Stimulated activated CD4-positive, alpha-beta T cell treated with anti-CD3 and anti-CD28 coated beads, TNF-alpha, amount 100 ng/mL, for 1 hour (primary cell): ENCODE data around the gene UBE2I.
"Not testable (repeated sequence)": the region's sequence is repeated elsewhere in the genome, so short reads cannot be mapped to it uniquely, and the experiment has no call there.

ENCODE experiments used
- DNase-seq, 3 donors: peaks; one replicate each; pipeline ENCODE4 v3.0.0-alpha.2; 2020; ENCODE audit warnings: low read depth in 3 of 3, low spot score in 1 of 3

Gene UBE2I

DNA sequence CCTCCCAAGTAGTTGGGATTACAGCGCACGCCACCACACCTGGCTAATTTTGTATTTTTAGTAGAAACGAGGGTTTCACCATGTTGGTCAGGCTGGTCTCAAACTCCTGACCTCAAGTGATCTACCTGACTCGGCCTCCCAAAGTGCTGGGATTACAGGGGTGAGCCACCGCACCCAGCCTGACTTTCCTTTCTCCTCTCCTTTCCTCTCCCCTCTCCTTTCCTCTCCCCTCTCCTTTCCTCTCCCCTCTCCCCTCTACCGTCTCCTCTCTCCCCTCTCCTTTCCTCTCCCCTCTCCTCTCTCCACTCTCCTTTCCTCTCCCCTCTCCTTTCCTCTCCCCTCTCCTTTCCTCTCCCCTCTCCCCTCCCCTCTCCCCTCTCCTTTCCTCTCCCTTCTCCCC lies 17.2 kb upstream of the UBE2I start:
- DNase-seq = not testable (repeated sequence)

- not testable (repeated sequence) for DNase-seq
These were observed 16.6 kb upstream of the UBE2I start for GRCh38 chr16:1292808-1293207.

DNA sequence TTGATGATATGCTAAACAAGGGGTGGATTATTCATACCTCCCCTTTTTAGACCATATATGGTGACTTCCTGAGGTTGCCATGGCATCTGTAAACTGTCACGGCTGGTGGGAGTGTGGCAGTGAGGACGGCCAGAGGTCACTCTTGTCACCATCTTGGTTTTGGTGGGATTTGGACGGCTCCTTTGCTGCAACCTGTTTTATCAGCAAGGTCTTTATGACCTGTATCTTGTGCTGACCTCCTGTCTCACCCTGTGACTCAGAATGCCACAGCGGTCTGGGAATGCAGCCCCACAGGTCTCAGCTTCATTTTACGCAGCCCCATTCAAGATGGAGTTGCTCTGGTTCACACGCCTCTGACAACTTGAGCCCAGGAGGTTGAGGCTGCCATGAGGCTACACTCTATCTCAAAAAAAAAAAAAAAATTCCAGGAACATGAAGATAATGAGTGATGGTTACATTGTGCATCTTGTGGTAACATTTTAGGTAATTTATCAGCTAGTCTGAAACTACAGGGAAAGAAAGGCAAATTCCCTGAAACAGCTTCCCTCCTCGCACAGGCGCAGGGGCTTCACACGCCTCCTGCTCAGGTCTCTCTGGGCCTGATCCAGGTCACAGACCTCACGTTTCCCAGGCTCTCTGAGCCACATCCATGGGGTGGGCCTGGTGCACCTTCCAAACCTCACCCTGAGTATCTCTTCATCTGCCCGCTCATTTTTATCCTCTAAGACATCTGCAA lies 15.3 kb upstream of the UBE2I start:
- no peak for DNase-seq

DNA sequence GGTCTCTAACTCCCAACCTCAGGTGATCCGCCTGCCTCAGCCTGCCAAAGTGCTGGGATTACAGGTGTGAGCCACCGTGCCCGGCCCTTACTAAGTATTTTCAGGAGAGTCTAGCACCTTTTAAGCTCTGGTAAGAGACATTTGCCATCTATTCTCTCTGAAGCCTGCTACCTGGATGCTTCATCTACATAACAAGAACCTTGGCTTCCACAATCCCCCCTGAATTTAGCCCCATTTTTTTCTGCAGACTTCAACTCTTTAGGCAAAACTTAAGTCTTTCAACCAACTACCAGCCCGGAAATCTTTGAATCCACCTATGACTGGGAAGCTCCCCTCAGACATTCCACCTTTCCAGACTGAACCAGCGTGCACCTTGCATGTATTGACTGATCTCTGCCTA lies 14.0 kb upstream of the UBE2I start:
- DNase-seq = no peak

DNA sequence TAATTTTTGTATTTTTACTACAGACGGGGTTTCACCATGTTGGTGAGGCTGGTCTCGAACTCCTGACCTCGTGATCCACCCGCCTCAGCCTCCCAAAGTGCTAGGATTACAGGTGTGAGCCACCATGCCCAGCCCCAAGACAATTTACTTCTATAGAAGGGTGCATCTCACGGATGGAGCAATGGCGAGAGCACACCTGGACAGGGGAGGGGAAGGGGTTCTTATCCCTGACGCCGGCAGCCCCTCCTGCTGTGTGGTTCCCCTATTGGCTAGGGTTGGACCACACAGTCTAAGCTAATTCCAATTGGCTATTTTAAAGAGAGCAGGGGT lies 12.8 kb upstream of the UBE2I start:
- DNase-seq = not testable (repeated sequence)

GRCh38 chr16:1297018-1297696 lies 12.3 kb upstream of the UBE2I start:
- DNase-seq = no peak

DNA sequence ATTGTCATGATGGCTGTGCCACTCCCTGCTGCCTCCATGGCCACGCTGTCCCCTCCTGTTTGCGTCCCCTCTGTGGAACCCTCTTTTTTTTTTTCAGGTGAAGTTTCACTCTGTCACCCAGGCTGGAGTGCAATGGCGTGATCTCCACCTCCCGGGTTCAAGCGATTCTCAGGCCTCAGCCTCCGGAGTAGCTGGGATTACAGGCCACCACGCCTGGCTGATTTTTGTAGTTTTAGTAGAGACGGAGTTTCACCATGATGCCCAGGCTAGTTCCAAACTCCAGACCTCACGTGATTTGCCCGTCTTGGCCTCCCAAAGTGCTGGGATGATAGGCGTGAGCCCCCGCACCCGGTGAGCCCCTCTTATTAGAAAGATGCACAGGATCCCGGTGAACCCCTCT lies 11.0 kb upstream of the UBE2I start:
- DNase-seq = no peak

DNA sequence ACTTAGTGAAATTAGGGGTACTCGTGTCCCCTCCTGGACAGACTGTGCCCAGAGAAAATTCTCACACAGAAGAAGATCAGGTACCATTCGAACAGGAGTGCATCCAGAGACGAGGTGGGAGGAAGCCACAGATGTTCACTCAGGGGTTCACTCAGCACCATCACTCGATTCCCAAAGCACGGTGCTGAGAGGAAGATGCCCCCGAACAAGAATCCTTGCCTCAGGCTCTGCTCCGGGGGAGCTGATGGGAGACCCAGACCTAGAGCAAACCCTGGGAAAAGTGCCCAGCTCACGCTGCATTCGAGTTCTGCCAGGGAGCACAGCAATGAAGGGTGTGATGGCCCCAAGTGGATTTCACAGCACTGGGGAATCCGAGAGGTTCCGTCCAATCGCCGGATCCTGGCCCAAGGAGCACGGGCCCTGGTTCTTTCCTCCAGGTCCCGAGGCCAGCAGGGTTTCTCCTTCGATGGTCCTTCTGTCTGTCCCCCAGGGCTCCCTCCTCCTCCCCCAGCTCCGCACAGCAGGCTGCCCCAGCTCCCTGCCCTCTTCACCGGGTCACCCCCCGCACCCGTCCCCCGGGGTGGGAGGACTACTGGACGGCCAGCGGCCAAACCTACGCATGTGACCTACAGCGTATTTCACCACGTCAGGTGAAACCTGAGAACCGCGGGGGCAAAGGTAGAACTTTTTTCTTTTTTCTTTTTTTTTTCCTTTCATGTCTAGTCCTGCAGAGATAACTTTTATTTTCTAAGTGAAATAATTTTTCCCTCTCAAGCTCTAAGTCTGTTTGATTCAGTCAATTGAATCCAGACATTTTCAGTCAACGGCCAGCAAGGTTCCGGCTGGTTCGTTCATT lies 10.2 kb upstream of the UBE2I start:
- DNase-seq = no peak

DNA sequence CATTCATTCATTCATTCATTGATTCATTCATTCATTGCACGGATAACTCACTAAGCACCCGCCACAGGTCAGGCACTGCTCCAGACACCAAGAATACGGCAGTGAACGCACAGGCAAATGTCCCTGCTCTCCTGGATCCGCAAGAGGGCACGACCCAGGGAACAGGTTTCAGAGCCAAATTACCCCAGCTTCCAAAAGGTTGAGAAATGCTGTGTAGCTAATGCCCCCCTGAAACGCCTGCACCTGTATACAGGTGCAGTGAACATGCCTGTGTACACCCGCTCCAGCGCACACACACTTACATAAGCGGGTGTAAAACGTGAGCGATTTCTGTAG lies 9.6 kb upstream of the UBE2I start:
- DNase-seq = no peak

GRCh38 chr16:1300664-1301476 lies 8.6 kb upstream of the UBE2I start:
- DNase-seq = peak; percentile 35 to 58 (median 37)

GRCh38 chr16:1301562-1301961 lies 7.9 kb upstream of the UBE2I start:
- no peak for DNase-seq

GRCh38 chr16:1305823-1306222 lies 3.6 kb upstream of the UBE2I start:
- DNase-seq = no peak

DNA sequence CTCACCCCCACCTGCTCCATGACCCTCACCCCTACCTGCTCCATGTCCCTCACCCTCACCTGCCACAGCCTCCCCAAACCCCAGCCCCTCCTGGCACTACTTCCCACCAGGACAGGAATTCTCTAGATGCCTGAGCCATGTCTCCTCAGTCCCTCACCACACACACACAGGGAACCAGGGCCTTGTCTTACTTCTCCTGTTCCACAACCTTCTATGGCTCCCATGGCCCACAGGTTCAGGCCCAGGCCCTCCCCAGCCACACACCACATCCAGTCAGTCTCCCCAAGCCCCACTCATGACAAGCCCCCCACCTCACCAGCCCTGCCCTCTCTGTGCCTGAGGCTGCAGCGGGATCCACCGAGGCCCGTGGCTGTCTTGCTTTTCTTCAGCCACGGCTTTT lies 3.1 kb upstream of the UBE2I start:
- DNase-seq = no peak

DNA sequence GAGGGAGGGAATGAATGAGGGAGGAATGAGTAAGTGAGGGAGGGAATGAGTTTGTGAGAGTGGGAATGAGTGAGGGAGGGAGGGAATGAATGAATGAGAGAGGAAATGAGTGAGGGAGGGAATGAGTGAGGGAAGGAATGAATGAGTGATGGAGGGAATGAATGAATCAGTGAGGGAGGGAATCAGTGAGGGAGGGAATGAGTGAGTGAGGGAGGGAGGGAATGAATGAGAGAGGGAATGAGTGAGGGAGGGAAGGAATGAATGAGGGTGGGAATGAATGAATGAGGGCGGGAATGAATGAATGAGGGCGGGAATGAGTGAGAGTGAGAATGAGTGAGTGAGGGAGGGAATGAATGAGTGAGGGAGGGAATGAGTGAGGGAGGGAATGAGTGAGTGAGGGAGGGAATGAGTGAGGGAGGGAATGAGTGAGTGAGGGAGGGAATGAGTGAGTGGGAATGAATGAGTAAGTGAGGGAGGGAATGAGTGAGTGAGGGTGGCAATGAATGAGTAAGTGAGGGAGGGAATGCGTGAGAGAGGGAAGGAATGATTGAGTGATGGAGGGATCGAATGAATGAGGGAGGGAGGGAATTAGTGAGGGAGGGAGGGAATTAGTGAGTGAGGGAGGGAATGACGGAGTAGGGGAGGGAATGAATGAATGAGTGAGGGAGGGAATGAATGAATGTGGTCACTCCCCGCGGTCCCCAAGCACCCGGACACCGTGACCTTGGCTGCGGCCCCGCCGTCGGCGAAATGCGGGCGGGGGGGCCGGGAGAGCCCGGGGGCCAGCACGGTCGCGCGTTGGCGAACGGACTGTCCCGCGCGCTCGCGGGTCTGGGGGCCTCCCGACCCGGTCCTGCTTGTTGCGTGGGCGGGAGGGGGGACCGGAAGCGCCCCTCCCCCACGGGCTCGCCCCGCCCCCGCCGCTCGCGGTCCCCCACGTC lies 1.1 kb upstream of the UBE2I start:
- DNase-seq = no peak

DNA sequence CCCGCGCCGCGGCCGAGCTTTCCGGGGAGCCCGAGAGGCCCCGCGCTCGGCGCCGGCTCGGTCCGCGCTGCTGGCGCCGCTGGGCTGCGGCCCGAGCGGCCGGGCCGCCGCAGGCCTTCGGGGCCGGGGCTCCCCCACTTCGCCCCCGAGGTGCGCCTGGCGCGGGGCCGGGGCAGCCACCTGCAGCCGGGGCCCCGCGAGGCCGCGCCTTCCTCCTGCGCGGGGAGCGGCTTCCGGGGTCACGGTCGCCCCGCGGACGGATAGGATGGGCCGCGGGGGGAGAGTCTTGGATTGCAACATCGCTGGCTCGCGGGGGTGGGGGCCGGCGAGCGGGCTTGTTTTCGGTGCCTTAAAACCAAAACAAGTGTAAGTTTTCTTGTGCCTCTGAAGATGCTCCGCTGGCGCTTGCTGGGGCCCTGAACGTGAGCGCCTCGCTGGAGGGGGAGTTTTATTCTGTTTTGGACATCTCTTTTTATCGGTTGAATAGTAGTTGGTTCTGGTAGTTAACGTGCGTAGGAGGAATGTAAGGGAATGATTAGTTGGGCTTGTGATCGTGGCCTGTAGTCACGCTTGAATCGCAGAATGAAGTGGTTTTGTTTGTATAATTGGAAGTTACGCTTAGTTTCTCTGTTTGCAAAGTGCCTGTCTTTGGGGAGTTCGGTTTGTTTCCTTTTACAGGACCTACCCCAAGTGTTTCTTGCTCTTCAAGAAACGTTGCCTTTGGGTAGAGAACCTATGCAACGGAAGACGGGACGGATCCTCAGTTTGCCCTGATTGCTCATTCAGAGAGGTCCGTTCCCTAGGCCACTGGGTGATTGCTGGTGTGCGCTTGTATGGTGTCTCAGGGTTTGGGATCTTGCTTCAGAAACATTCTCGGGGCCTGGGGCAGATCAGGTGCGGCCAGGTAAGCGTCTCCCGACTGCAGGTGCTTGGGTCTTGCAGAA lies 724 bp downstream of the UBE2I start:
- peak in 2 of 3 donors; percentile 21 to 33 for DNase-seq

DNA sequence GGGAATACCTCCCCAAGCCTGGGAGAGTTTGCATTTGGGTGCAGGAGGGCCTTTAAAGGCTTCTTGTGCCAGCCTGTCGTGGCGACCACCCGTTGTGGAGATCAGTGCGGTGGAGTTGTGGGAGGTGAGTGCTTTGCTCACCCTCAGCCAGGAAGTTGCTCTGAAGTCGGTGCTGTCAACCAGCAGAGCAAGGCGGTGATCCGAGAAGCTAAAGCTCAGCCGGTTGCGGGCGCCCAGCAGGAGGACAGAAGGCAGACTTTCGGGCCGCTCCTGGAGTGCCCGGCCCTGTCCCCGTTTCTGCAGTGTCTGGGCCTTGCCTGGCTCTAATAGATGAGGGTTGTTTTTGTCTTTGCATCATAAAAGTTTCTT lies 1.4 kb downstream of the UBE2I start:
- no peak for DNase-seq

- no peak for DNase-seq
These were observed 1.8 kb downstream of the UBE2I start for GRCh38 chr16:1311212-1311737.

DNA sequence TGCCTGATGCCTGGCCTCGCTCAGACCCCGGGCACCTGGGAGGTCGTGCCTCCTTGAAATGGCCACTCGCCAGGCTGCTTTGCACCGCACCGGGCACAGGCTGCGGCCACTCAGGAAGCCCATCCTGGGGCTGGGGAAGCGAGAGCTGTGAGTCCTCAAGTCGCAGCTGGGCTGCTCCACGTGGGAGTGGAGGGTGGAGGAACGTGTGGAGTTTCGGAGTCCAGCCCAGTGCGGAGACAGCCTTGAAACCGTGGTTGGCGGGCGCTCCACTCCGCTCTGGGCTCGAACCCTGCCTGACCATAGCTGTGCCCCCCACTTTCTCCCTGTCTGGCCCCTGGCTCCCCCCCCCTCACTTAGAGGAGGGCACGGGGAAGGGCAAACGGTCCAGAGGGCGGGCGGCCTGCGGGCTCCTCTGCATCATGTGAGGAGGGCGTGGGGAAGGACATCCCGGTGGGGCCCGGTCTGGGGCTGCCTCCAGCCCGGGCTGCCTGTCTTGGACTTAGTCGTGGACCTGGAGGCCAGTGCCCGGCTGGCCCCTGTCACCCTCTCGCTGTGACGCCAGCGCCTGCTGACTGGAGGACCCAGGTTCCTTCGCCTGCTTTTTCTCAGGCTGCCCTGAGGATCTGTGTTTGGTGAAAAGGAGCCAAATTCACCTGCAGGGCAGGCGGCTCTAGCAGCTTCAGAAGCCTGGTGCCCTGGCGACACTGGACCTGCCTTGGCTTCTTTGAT lies 2.5 kb downstream of the UBE2I start:
- no peak for DNase-seq
